Measurements from ENCODE around the gene WDFY3. TPM values are rescaled to one million over a fixed set of nuclear protein-coding genes. Genes with fewer than 3 reads are reported as not detected.

WDFY3 gene
- total RNA-seq, 4 donors from 2014 or later, result 79.2 to 244 (median 119) TPM

DNA sequence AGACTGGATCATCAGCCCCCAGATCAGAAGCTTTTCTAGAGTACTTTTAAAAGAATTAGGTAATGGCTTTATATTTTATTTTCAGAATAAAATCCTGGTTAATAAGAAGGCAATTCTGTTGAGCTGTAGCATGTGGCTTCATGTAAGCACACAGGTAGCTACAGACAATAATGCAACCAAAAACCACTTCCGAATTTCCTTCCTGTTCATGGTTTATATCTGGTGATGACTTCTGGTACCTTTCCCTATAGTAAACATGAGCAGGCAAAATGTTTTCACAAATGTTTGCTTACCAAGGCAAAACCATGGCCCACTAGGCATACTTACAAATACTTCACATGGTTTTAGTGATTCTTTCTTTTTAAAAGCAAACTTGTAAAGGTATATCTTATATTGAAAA is 239.0 kb downstream of the WDFY3 start:
- Histone ChIP-seq H3K4me3 (no peak overlapping the region), H3K9me3 (no peaks in the 10 kb centered on the region), H3K27me3 (no peaks in the 10 kb centered on the region), H3K4me1 (no peaks in the 10 kb centered on the region), H3K36me3 (peaks cover 32% of the 10 kb centered on the region), H3K27ac (no peak overlapping the region)
- TF ChIP-seq EP300 (IDR thresholded peaks at IDR 0.05), result no peak
- TF ChIP-seq POLR2A (IDR thresholded peaks at IDR 0.05), result no peak
- no peak for TF ChIP-seq POLR2AphosphoS5 (IDR thresholded peaks at IDR 0.05)
- no peak for TF ChIP-seq CTCF (IDR thresholded peaks at IDR 0.05)
- DNase-seq (ENCODE audit: low spot score in 2 of 2), result no peak
- 75% methylated on average over 1 of the region's 1 CpG for WGBS

DNA sequence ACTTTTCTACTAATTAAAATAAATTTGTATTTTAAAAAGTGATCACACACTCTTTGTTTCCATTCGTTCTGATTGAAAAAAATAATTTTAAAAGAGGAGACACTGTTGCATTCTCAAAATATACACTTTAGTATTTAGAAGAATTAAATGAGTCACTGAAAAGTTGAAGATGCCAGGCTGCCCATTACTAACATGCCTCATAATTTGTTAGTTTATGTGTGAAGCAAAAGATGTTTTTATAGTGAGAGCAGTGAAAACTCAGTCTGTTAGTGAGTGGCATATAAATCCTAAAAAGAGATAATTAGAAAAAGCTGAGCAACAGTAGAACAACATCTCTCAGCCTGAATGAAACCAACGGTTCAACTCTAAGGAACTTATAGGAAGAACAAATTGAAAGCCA is 240.1 kb downstream of the WDFY3 start:
- 61% methylated on average over 2 of the region's 2 CpGs for WGBS
- no peak for DNase-seq (ENCODE audit: low spot score in 2 of 2)
- no peak overlapping the region for H3K4me3 ChIP-seq
- TF ChIP-seq CTCF (IDR thresholded peaks at IDR 0.05) (no peak), POLR2A (IDR thresholded peaks at IDR 0.05) (no peak), EP300 (IDR thresholded peaks at IDR 0.05) (no peak), POLR2AphosphoS5 (IDR thresholded peaks at IDR 0.05) (no peak)
- peaks cover 37% of the 10 kb centered on the region for H3K36me3 ChIP-seq
- H3K27ac ChIP-seq, result no peak overlapping the region
- H3K4me1 ChIP-seq, result no peaks in the 10 kb centered on the region
- H3K27me3 ChIP-seq, result no peaks in the 10 kb centered on the region
- no peaks in the 10 kb centered on the region for H3K9me3 ChIP-seq

GRCh38 chr4:84722720-84723119 is 243.8 kb downstream of the WDFY3 start:
- Histone ChIP-seq H3K9me3 (no peaks in the 10 kb centered on the region), H3K4me1 (peaks cover 4% of the 10 kb centered on the region), H3K36me3 (peaks cover 57% of the 10 kb centered on the region), H3K27me3 (no peaks in the 10 kb centered on the region), H3K4me3 (no peak overlapping the region), H3K27ac (no peak overlapping the region)
- WGBS, result 95% methylated on average over 1 of the region's 1 CpG
- TF ChIP-seq POLR2AphosphoS5 (IDR thresholded peaks at IDR 0.05) (no peak), CTCF (IDR thresholded peaks at IDR 0.05) (no peak), POLR2A (IDR thresholded peaks at IDR 0.05) (no peak), EP300 (IDR thresholded peaks at IDR 0.05) (no peak)
- DNase-seq (ENCODE audit: low spot score in 2 of 2), result no peak

DNA sequence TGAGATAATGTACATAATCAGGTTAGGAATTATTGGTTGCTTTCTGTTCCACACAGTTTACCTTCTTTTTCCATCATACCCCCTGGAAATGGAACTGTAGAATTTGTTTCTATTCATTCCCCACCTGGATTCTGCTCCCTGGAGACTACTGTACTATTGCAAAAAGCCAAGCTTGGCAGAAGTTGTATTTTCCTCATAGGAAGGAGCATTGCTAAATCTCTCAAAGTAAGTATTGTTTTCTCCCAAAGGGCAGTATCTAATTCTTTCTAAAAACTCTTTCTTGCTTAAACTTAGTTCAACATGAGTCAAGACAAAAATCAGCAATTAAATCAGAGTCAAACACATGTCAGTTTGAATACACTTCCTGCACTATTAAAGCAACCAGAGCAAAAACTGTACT is 247.4 kb downstream of the WDFY3 start:
- H3K27me3 ChIP-seq, result no peaks in the 10 kb centered on the region
- no peak overlapping the region for H3K27ac ChIP-seq
- no peak overlapping the region for H3K4me3 ChIP-seq
- TF ChIP-seq POLR2AphosphoS5 (IDR thresholded peaks at IDR 0.05) (no peak), POLR2A (IDR thresholded peaks at IDR 0.05) (no peak), CTCF (IDR thresholded peaks at IDR 0.05) (no peak), EP300 (IDR thresholded peaks at IDR 0.05) (no peak)
- peaks cover 4% of the 10 kb centered on the region for H3K4me1 ChIP-seq
- H3K9me3 ChIP-seq, result no peaks in the 10 kb centered on the region
- peaks cover 80% of the 10 kb centered on the region for H3K36me3 ChIP-seq
- no peak for DNase-seq (ENCODE audit: low spot score in 2 of 2)

- Histone ChIP-seq H3K4me1 (peaks cover 4% of the 10 kb centered on the region), H3K27ac (no peak overlapping the region), H3K36me3 (peaks cover 80% of the 10 kb centered on the region), H3K4me3 (no peak overlapping the region), H3K27me3 (no peaks in the 10 kb centered on the region), H3K9me3 (no peaks in the 10 kb centered on the region)
- WGBS, result 91% methylated on average over 2 of the region's 2 CpGs
- no peak for TF ChIP-seq CTCF (IDR thresholded peaks at IDR 0.05)
- no peak for TF ChIP-seq POLR2A (IDR thresholded peaks at IDR 0.05)
- TF ChIP-seq POLR2AphosphoS5 (IDR thresholded peaks at IDR 0.05), result no peak
- TF ChIP-seq EP300 (IDR thresholded peaks at IDR 0.05), result no peak
- DNase-seq (ENCODE audit: low spot score in 2 of 2), result no peak
These were observed 247.8 kb downstream of the WDFY3 start for GRCh38 chr4:84718699-84719098.

All from suprapubic skin (tissue), 4 donors.